Endothelial cell (in vitro differentiated cells): ENCODE results near the gene IL20RB. TPM values are rescaled to one million over a fixed set of nuclear protein-coding genes. Genes with fewer than 3 reads are reported as not detected.
A peak's percentile ranks its signal among the peaks of the same experiment; 100 is the strongest.
"Not testable (repeated sequence)": the region's sequence is repeated elsewhere in the genome, so short reads cannot be mapped to it uniquely, and the experiment has no call there.

Source experiments
- DNase-seq: peaks from one replicate; pipeline ENCODE4 v3.0.0; 2021; ENCODE audit warnings: low spot score
- H3K27ac Mint-ChIP-seq: one replicate; pipeline ENCODE4 v1.8.0; 2021; ENCODE audit warnings: mixed read lengths, inconsistent platforms; ENCODE audit not compliant: unreplicated experiment
- H3K27me3 Mint-ChIP-seq: one replicate; pipeline ENCODE4 v1.8.0; 2021; ENCODE audit warnings: mild to moderate bottlenecking, moderate library complexity, mixed read lengths, inconsistent platforms; ENCODE audit not compliant: unreplicated experiment
- H3K36me3 Mint-ChIP-seq: one replicate; pipeline ENCODE4 v1.8.0; 2021; ENCODE audit warnings: mild to moderate bottlenecking, low read depth, mixed read lengths, inconsistent platforms; ENCODE audit not compliant: unreplicated experiment
- H3K4me1 Mint-ChIP-seq: one replicate; pipeline ENCODE4 v1.8.0; 2021; ENCODE audit warnings: mild to moderate bottlenecking, mixed read lengths, inconsistent platforms; ENCODE audit not compliant: unreplicated experiment
- H3K4me3 Mint-ChIP-seq: one replicate; pipeline ENCODE4 v1.8.0; 2021; ENCODE audit warnings: mild to moderate bottlenecking, mixed read lengths, inconsistent platforms; ENCODE audit not compliant: unreplicated experiment
- H3K9me3 Mint-ChIP-seq: one replicate; pipeline ENCODE4 v1.8.0; 2021; ENCODE audit warnings: mixed read lengths, inconsistent platforms; ENCODE audit not compliant: unreplicated experiment
- total RNA-seq: library from RNA; stranded (reverse); fragmentation: NEBNext Ultra II Directional; extraction: Animal tissue kit (Norgen Biotek cat#: 25700); gene quantifications from one replicate; pipeline ENCODE4 v1.2.1, GENCODE V29; 2021; ENCODE audit not compliant: unreplicated experiment
- TF ChIP-seq, protein P1 (sequence below): fragments of 200-600 bp; sonication (generic); IDR thresholded peaks from one replicate; pipeline ENCODE4 v1.5.0; 2021; ENCODE audit warnings: antibody characterized with exemption; ENCODE audit not compliant: unreplicated experiment

IL20RB gene
- total RNA-seq, 1 donor from 2014 or later, result 2.9 TPM

DNA sequence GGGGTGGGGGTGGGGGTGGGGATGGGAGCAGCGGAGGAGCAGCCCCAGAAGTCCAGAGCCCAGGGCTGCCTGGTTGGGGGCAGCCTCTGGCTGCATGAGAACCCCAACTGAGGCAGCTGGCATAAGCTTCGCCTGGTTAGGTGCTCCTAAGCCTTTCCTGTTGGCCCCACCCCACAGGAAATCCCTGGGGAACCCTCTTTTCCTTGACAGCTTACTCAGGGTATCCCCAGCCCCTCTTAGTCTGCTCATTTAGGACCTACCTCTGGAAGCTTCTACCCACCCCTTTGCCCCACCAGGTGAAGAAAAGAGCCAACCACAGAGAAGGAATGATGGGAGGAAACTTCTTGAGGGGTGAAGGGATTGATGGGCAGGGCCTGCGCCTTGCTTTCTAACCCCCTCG lies 53.4 kb downstream of the IL20RB start:
- Mint-ChIP-seq H3K9me3 (no peaks in the 10 kb centered on the region), H3K27ac (no peak overlapping the region), H3K27me3 (peaks cover 2% of the 10 kb centered on the region), H3K4me1 (peaks cover 12% of the 10 kb centered on the region), H3K36me3 (peaks cover 14% of the 10 kb centered on the region), H3K4me3 (no peak overlapping the region)
- DNase-seq, result no peak
- TF ChIP-seq, protein P1, sequence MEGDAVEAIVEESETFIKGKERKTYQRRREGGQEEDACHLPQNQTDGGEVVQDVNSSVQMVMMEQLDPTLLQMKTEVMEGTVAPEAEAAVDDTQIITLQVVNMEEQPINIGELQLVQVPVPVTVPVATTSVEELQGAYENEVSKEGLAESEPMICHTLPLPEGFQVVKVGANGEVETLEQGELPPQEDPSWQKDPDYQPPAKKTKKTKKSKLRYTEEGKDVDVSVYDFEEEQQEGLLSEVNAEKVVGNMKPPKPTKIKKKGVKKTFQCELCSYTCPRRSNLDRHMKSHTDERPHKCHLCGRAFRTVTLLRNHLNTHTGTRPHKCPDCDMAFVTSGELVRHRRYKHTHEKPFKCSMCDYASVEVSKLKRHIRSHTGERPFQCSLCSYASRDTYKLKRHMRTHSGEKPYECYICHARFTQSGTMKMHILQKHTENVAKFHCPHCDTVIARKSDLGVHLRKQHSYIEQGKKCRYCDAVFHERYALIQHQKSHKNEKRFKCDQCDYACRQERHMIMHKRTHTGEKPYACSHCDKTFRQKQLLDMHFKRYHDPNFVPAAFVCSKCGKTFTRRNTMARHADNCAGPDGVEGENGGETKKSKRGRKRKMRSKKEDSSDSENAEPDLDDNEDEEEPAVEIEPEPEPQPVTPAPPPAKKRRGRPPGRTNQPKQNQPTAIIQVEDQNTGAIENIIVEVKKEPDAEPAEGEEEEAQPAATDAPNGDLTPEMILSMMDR, result no peak

- H3K4me1 Mint-ChIP-seq, result peaks cover 12% of the 10 kb centered on the region
- no peak for DNase-seq
- no peaks in the 10 kb centered on the region for H3K9me3 Mint-ChIP-seq
- no peak overlapping the region for H3K4me3 Mint-ChIP-seq
- H3K27me3 Mint-ChIP-seq, result peaks cover 2% of the 10 kb centered on the region
- peaks cover 14% of the 10 kb centered on the region for H3K36me3 Mint-ChIP-seq
- TF ChIP-seq, protein P1, result no peak
- H3K27ac Mint-ChIP-seq, result peak overlapping the region; percentile 42
Measured at GRCh38 chr3:137012097-137012501, 54.3 kb downstream of the IL20RB start.

DNA sequence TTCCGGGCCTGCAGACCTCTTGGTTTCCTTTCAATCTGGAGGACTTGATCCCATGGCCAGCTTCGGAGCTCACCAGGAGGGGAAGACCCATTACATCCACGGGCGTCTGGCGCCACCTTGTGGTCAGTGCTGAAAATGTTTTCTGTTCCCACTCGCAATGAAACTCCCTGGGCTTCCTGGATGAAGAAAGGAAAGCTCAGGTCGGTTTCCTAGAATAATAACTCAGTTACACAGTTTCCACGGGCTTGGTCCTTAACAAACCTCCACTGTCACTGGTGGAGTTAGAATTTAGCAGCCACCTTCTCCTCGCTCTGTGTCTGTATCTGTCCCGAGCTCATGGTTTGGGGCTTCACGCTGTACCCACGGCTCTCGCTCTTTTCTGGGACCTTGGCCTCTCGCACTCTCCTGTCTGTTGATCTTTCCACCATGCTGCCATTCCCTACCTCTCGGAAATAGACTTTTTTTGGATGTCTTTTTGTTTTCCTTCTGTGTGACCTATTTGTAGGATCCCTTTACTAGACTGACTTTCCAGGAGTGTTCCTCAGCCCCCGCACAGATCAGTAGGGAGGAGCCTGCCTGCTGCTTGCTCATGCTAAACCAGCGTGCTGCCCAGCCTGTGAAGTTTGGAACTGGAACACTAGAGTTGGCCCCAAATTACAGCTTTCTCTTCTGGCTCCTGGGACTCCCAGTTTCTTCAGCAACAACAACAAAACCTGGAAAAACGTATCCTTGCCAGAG lies 56.3 kb downstream of the IL20RB start:
- peak; percentile 91 for DNase-seq
- Mint-ChIP-seq H3K4me1 (peaks cover 13% of the 10 kb centered on the region), H3K27ac (no peak overlapping the region), H3K27me3 (peaks cover 2% of the 10 kb centered on the region), H3K9me3 (no peaks in the 10 kb centered on the region), H3K4me3 (no peak overlapping the region), H3K36me3 (peaks cover 14% of the 10 kb centered on the region)
- TF ChIP-seq, protein P1, result peak; percentile 99

GRCh38 chr3:137017316-137017715 lies 59.5 kb downstream of the IL20RB start:
- not testable (repeated sequence) for H3K4me1 Mint-ChIP-seq, H3K9me3 Mint-ChIP-seq, DNase-seq, H3K27me3 Mint-ChIP-seq, H3K27ac Mint-ChIP-seq, H3K4me3 Mint-ChIP-seq, H3K36me3 Mint-ChIP-seq

DNA sequence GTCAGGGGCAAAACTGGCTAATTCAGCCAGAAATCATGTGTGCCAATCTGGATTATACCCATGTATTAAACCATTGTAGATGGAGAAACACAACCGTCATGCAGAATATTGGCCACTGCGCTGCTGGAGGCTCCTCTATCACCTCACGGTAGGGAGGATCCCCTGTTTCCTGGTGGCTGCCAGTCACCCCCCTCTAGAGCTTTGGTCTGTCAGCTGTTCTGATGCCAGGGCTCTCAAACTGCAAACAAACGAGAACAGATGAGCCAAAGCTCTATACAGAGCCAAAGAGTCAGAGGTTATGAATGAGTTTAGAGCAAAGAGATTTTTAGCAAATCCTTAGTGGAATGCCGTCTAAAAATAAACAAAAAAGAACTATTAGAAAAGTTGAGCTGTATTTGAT lies 62.5 kb downstream of the IL20RB start:
- peaks cover 4% of the 10 kb centered on the region for H3K4me1 Mint-ChIP-seq

More for the DNA sequence above, 62.5 kb downstream of the IL20RB start:
- DNase-seq, result no peak
- Mint-ChIP-seq H3K9me3 (no peaks in the 10 kb centered on the region), H3K4me3 (no peak overlapping the region), H3K27me3 (peaks cover 3% of the 10 kb centered on the region), H3K36me3 (no peaks in the 10 kb centered on the region), H3K27ac (no peak overlapping the region)
- TF ChIP-seq, protein P1, result no peak
